Stimulated activated naive B cell treated with anti-CD40 and anti-IgM and Interleukin-4, amounts not matched to agents 10 μg/mL and 1 μg/mL and 100 μg/mL, for 72 hours (primary cell): Measurements from ENCODE around the gene SPATS2.

Experiments used
- ATAC-seq, 2 donors: fragments of 150-1000 bp; cut with Tn5 transposase; replicated peaks; 2 replicates each; pipeline ENCODE4 v1.10.0; 2021; ENCODE audit warnings: moderate library complexity in 1 of 2
- DNase-seq: peaks from one replicate; pipeline ENCODE4 v3.0.0; 2021
- H3K27ac Mint-ChIP-seq: one replicate; pipeline ENCODE4 v1.8.0; 2022; ENCODE audit warnings: mild to moderate bottlenecking, mixed read lengths
- H3K27me3 Mint-ChIP-seq, 2 donors: one replicate each; pipeline ENCODE4 v1.8.0; 2022; ENCODE audit warnings: mixed read lengths in 2 of 2
- H3K36me3 Mint-ChIP-seq, 2 donors: one replicate each; pipeline ENCODE4 v1.8.0; 2022; ENCODE audit warnings: mixed read lengths in 2 of 2, mild to moderate bottlenecking in 1 of 2
- H3K4me1 Mint-ChIP-seq, 2 donors: one replicate each; pipeline ENCODE4 v1.8.0; 2022; ENCODE audit warnings: mixed read lengths in 2 of 2, mild to moderate bottlenecking in 1 of 2
- H3K4me3 Mint-ChIP-seq, 2 donors: one replicate each; pipeline ENCODE4 v1.8.0; 2022; ENCODE audit warnings: mild to moderate bottlenecking in 2 of 2, mixed read lengths in 2 of 2, moderate library complexity in 1 of 2
- H3K9me3 Mint-ChIP-seq, 2 donors: one replicate each; pipeline ENCODE4 v1.8.0; 2022; ENCODE audit warnings: mixed read lengths in 2 of 2, mild to moderate bottlenecking in 1 of 2

The SPATS2 gene

DNA sequence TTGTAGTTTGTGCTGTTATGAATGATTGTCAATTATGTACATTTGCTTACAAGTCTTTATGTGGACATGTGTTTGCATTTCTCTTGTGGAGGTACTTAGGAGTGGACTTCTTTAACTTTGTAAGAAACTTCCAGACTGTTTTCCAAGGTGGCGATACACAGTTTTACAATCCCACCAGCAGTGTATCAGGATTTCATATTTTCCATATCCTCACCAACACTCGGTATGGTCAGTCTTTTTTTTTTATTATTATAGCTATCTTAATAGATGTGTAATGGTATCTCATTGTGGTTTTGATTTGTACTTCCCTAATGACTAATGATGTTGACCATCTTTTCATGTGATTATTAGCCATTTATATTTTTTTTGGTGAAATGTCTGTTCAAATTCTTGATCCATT lies 97.9 kb downstream of the SPATS2 start:
- H3K36me3 Mint-ChIP-seq = peaks cover 7 to 11% of the 10 kb centered on the region in 2 donors
- no peak for DNase-seq
- no peaks in the 10 kb centered on the region for H3K4me1 Mint-ChIP-seq
- no peaks in the 10 kb centered on the region for H3K9me3 Mint-ChIP-seq
- H3K27me3 Mint-ChIP-seq = no peaks in the 10 kb centered on the region
- no peak overlapping the region for H3K4me3 Mint-ChIP-seq
- H3K27ac Mint-ChIP-seq = no peak overlapping the region
- no peak for ATAC-seq

DNA sequence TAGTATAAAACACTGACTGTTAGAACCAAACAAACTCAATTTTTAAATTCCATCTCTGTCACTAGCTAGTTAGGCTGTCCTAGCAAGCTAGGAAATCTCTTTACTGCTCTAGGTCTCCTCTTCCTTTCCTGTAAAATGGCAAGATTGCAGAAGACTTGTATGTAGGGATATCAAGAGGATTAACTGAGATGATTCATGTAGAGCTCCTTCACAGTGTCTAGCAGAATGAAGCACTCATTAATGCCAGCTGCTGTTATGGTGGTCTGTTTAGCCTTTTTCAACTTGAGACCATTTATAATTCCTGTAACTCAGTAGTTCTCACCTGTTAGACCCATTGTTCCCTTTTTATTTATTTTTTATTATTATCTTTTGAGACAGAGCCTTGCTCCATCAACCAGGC lies 103.7 kb downstream of the SPATS2 start:
- H3K4me1 Mint-ChIP-seq = no peaks in the 10 kb centered on the region
- peaks cover 4 to 7% of the 10 kb centered on the region in 2 donors for H3K36me3 Mint-ChIP-seq
- H3K9me3 Mint-ChIP-seq = no peaks in the 10 kb centered on the region
- no peak for ATAC-seq
- no peak for DNase-seq
- H3K27me3 Mint-ChIP-seq = no peaks in the 10 kb centered on the region
- no peak overlapping the region for H3K27ac Mint-ChIP-seq
- H3K4me3 Mint-ChIP-seq = no peak overlapping the region

DNA sequence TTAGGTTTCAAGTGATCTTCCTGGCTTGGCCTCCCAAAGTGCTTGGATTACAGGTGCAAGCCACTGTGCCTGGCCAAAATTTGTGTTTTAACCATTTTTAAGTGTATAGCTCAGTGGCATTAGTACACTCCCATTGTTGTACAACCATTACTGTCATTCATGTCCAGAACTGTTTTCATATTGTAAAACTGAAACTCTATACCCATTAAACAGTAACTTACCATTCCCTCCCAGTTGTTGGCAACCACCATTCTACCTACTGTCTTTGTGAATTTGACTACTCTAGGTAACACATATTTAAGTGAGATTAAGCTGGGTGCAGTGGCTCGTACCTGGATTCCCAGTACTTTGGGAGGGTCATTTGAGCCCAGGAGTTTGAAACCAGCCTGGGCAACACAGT lies 104.3 kb downstream of the SPATS2 start:
- H3K27me3 Mint-ChIP-seq = no peaks in the 10 kb centered on the region
- no peak overlapping the region for H3K4me3 Mint-ChIP-seq
- no peak for DNase-seq
- no peak overlapping the region for H3K27ac Mint-ChIP-seq
- ATAC-seq = no peak
- peaks cover 0 to 2% of the 10 kb centered on the region in 2 donors for H3K4me1 Mint-ChIP-seq
- no peaks in the 10 kb centered on the region for H3K9me3 Mint-ChIP-seq
- H3K36me3 Mint-ChIP-seq = peaks cover 7 to 11% of the 10 kb centered on the region in 2 donors

DNA sequence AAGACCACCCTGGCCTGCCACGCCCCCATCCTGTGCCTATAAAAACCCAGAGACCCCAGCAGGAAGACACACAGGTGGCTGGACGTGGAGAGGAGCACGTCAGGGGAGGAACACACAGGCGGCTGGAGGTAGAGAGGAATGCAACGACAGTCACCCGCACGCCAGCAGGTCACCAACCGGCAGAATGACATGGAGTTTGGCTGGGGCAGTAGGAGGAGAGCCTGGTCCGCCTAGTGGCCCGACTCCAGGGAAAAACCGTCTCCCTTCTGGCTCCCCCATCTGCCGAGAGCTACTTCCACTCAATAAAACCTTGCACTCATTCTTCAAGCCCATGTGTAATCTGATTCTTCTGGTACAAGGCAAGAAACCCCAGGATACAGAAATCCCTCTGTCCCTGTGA lies 108.8 kb downstream of the SPATS2 start:
- DNase-seq (no peak), ATAC-seq (no peak)
- H3K4me3 Mint-ChIP-seq = no peak overlapping the region
- H3K4me1 Mint-ChIP-seq = peaks cover 0 to 2% of the 10 kb centered on the region in 2 donors
- no peaks in the 10 kb centered on the region for H3K27me3 Mint-ChIP-seq
- no peaks in the 10 kb centered on the region for H3K9me3 Mint-ChIP-seq
- no peak overlapping the region for H3K27ac Mint-ChIP-seq
- H3K36me3 Mint-ChIP-seq = peaks cover 3 to 12% of the 10 kb centered on the region in 2 donors

DNA sequence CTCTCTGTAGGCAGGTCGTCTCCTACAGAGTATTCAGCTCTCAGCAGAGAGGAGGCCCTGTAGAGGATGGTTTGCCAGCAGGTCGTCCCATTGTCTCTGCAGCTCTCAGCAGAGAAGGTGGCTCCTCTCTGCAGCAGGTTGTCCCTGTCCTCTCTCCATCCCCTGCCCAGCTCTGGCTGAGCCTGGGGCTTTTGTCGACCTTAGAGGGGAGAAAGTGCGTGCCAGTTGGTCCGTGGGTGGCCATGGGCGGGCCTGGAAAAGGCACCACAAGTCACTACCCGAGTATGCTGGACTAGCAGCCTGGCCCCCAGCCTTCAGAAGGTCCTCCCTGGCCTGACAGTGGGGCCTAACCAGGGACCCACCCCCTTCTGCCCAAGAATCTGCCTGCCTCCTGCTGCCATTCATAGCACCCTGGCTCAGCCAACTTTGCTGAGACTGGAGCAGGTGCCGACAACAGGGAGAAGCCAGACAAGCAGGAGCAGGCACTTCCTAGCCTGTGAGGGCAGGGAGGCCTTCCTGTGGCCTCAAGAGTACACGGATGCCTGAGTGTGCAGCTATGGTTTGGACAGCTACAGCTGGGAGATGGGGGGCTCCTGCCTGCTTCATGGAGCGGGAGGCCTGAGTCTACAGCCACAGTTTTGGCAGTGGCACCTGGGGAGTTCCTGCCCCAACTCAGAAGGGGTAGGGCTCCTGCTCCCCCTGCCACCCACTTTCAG lies 111.8 kb downstream of the SPATS2 start:
- ATAC-seq = no peak
- no peaks in the 10 kb centered on the region for H3K27me3 Mint-ChIP-seq
- H3K36me3 Mint-ChIP-seq = peaks cover 3 to 12% of the 10 kb centered on the region in 2 donors
- no peaks in the 10 kb centered on the region for H3K9me3 Mint-ChIP-seq
- no peak for DNase-seq
- H3K4me1 Mint-ChIP-seq = peaks cover 5% of the 10 kb centered on the region in 2 donors
- H3K4me3 Mint-ChIP-seq = no peak overlapping the region
- H3K27ac Mint-ChIP-seq = no peak overlapping the region

DNA sequence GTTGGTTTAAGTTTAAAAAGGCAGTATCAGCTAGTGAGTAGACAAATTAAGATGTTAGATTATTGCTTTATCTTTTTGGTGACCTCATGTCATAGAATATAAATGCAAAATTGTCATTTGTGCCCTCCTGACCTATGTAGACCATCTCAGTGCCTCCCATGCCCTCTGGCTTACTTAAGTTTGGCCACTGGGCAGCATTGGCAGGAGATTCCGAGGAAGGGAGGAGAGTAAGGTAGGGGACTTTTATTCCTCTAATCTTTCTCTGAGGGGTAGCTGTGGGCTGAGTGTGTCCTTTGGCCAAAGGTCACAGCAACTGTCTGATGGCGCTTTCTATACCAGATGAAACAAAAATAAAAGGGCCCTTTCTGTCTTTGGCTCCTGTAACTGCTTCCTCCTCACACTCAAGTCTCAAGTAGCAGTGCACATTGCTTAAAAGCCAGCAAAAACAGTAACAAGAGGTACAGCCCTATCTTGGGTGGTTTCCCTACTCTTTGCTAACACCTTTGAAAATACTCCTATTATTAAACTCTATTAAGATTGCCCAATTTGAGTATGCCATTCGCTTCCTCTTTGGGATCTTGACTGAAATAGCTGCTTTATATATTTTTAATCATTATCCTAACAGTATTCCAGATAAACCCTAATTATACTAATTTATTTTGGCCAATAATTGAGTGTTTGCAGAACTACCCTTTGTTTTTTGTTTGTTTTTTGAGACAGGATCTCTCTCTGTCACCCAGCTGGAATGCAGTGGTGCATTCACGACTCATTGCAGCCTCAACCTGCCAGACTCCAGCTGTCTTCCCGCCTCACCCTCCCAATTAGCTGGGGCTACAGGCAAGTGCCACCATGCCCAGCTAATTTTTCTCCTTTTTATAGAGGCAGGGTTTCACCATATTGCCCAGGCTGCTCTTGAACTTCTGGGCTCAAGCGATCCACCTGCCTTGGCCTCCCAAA lies 115.1 kb downstream of the SPATS2 start:
- Mint-ChIP-seq H3K27me3 (no peaks in the 10 kb centered on the region), H3K9me3 (no peaks in the 10 kb centered on the region), H3K4me1 (peaks cover 3 to 10% of the 10 kb centered on the region in 2 donors), H3K36me3 (peaks cover 6 to 7% of the 10 kb centered on the region in 2 donors), H3K27ac (no peak overlapping the region), H3K4me3 (no peak overlapping the region)
- peak; percentile 68 to 83 for ATAC-seq
- no peak for DNase-seq

DNA sequence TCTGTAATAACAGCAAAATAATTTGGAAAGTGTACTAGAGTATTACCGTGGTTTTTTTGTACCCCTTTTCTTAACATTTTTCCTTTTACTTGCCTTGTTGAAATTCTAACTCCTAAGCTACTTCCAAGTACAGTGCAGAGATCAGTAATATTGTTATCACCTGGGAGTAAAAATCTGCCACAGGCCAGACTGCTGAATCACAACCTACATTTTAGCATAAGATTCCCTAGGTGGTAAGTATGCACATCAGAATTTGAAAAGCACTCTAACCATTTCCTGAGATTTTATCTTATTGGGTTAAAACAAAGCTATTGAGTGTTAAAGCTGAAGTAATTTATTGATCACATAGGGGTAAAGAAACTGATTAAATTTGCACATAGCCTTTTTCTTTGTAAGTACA lies 116.4 kb downstream of the SPATS2 start:
- H3K9me3 Mint-ChIP-seq = no peaks in the 10 kb centered on the region
- peaks cover 7 to 8% of the 10 kb centered on the region in 2 donors for H3K36me3 Mint-ChIP-seq
- DNase-seq = no peak
- no peak overlapping the region for H3K4me3 Mint-ChIP-seq
- H3K27ac Mint-ChIP-seq = no peak overlapping the region
- peaks cover 9 to 18% of the 10 kb centered on the region in 2 donors for H3K4me1 Mint-ChIP-seq
- H3K27me3 Mint-ChIP-seq = no peaks in the 10 kb centered on the region
- no peak for ATAC-seq

DNA sequence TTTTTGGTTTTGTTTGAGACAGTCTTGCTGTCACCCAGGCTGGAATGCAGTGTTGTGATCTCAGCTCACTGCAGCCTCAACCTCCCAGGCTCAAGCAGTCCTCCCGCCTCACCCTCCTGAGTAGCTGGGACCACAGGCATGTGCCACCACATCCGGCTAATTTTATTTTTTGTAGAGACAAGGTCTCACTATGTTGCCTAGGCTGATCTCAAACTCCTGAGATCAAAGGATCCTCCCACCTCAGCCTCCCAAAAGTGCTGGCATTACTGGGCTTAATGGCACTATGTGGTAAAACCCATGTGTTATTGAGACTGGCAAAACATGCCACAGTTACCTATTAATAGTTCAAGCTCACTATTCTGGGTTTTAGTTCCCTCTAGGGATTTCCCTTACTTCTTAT lies 120.3 kb downstream of the SPATS2 start:
- Mint-ChIP-seq H3K36me3 (peaks cover 15 to 18% of the 10 kb centered on the region in 2 donors), H3K27me3 (no peaks in the 10 kb centered on the region), H3K4me1 (peaks cover 9 to 12% of the 10 kb centered on the region in 2 donors), H3K27ac (no peak overlapping the region), H3K4me3 (no peak overlapping the region), H3K9me3 (no peaks in the 10 kb centered on the region)
- peak; percentile 25 to 51 for ATAC-seq
- no peak for DNase-seq

DNA sequence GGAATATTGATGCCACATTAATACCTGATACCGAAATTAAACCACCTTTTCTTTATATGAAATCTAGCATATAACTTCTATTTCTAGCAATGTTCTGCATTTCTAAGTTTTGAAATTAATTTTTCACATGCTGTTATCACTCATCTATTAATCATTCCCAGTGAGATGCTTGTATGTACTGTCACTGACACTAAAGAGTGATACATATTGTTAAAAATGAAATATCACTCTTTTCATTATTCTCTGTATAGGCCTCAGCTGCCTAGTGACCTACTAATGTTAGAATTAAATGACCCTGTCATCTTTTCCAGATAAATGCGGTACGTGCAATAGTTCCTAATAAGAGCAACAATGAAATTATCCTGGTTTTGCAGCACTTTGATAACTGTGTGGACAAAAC lies 121.9 kb downstream of the SPATS2 start:
- H3K4me1 Mint-ChIP-seq = peaks cover 6 to 12% of the 10 kb centered on the region in 2 donors
- no peak overlapping the region for H3K4me3 Mint-ChIP-seq
- peaks cover 15 to 19% of the 10 kb centered on the region in 2 donors for H3K36me3 Mint-ChIP-seq
- H3K27me3 Mint-ChIP-seq = no peaks in the 10 kb centered on the region
- ATAC-seq (no peak), DNase-seq (no peak)
- H3K9me3 Mint-ChIP-seq = no peaks in the 10 kb centered on the region
- no peak overlapping the region for H3K27ac Mint-ChIP-seq

DNA sequence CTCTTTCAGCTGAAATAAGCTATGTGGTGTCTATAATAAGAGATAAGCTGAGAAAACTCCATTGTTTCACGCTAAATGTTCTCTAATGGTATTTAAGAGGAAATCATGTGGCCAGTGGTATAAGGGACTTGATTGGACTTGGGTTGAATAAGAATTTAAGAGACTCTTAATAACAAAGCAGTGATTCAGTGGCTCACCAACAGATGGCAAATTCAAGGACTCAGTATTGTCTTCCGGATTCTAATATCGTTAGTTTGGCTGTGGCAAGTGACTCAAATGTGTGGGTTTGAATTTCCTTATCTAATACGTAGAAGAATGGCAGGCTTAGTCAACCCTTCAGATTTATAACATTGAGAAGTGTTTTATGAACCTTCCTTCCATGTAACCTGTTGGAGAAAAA lies 122.5 kb downstream of the SPATS2 start:
- H3K27ac Mint-ChIP-seq = no peak overlapping the region
- H3K36me3 Mint-ChIP-seq = peaks cover 15 to 19% of the 10 kb centered on the region in 2 donors

DNA sequence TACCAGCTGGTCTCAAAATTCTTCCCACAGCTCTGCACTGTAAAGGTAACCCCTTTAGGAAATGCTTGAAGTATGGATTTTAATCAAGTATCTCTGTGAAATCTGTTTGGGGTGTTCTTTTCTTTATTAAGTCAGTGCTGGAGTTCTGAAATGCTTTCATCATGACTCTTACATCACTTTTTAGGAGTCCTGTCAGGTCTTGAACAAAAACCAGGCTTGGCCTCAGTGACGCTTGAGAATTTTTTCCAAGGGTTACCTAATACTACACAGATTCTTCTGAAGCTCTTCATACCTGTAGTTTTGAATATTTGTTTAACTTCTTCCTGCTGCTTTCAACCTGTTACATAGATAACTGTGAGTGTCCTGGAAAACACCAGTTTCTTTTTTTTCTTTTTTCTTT lies 124.6 kb downstream of the SPATS2 start:
- ATAC-seq (no peak), DNase-seq (no peak)
- Mint-ChIP-seq H3K4me1 (peaks cover 6 to 12% of the 10 kb centered on the region in 2 donors), H3K9me3 (no peaks in the 10 kb centered on the region), H3K27me3 (no peaks in the 10 kb centered on the region), H3K4me3 (no peak overlapping the region), H3K36me3 (peaks cover 8 to 24% of the 10 kb centered on the region in 2 donors), H3K27ac (no peak overlapping the region)

More for the DNA sequence above, 122.5 kb downstream of the SPATS2 start:
- no peak for DNase-seq
- no peak for ATAC-seq
- H3K9me3 Mint-ChIP-seq = no peaks in the 10 kb centered on the region
- no peaks in the 10 kb centered on the region for H3K27me3 Mint-ChIP-seq
- H3K4me3 Mint-ChIP-seq = no peak overlapping the region
- H3K4me1 Mint-ChIP-seq = peaks cover 6 to 12% of the 10 kb centered on the region in 2 donors

DNA sequence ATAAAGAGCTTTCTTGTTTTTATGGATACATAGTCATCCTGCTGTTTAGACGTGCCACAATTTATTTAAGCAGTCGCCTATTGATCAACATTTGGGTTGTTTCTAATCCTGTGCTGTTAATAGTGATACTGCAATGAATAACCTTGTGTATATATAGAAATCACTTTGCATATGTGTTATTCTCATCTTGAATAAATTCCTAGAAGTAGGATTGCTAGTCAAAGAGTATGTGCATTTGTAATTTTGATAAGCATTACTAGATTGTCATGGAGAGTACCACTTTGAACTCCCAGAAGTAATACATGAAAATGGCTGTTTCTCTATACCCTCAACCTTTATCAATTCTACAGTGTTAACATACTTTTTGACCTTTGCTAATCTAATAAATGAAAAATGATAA lies 126.6 kb downstream of the SPATS2 start:
- DNase-seq (no peak), ATAC-seq (no peak)
- Mint-ChIP-seq H3K27ac (no peak overlapping the region), H3K4me3 (no peak overlapping the region), H3K4me1 (no peaks in the 10 kb centered on the region), H3K36me3 (peaks cover 7 to 34% of the 10 kb centered on the region in 2 donors), H3K9me3 (no peaks in the 10 kb centered on the region), H3K27me3 (no peaks in the 10 kb centered on the region)

DNA sequence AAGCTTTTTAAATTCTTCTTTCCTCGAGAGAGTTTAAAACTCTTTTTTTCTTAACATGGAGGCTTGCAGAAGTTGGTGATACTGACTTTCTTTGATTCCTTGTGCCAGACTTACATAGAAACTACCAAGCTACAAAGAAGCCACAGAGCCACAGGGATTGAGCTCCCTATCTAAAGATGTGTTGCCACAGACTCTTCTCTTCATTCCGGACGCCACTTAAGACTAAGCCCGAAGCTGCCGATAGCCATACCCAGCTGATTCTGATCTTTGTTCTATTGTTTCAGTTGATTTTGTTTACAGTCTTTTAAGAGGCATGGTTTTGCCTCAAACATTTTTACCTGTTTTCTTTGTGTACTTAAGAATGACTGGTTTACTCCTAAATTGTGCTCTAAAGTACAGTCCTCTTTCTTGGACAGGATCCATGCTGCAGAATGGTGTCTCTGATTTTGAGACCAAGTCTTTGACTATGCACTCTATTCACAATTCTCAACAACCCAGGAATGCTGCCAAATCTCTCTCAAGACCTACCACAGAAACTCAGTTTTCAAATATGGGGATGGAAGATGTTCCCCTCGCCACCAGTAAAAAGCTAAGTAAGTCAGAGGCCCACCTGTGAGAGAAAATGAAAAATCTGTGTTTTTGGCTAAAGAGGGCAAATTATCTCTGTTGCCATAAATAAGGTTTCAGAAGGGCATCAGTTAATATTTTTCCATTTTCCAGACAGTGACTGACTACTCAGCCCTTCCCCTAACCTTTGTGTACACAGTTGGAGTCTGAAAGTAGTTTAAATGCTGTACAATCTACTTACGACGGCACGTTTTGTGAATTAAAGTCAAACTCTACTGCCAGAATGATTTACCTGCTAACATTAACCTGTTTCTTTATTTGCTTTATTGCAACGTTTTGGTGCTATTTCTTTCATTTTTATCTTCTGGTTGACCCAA lies 129.4 kb downstream of the SPATS2 start:
- ATAC-seq (no peak), DNase-seq (no peak)
- Mint-ChIP-seq H3K27ac (no peak overlapping the region), H3K4me3 (no peak overlapping the region), H3K4me1 (peaks cover 0 to under 1% of the 10 kb centered on the region in 2 donors), H3K36me3 (peaks cover 9 to 43% of the 10 kb centered on the region in 2 donors), H3K9me3 (no peaks in the 10 kb centered on the region), H3K27me3 (no peaks in the 10 kb centered on the region)

DNA sequence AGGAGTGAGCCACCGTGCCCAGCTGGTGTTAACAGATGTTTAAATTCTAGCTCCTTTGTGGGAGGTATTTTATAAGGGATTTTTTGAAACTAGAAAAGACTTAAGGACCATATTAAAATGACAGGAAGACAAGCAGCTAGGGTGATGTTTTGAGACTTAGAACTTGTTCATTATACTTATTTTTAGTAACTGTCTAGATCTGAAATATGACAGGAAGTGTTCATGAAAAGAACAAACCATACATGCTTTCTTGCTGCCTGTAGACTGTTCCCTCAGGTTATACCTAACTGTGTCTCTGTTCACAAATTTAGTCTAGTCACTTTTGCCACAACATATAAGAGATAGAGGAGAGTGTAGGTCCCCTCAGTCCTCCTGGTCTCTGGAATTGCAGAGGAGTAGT lies 134.6 kb downstream of the SPATS2 start:
- H3K9me3 Mint-ChIP-seq = no peaks in the 10 kb centered on the region
- DNase-seq (no peak), ATAC-seq (no peak)
- no peaks in the 10 kb centered on the region for H3K27me3 Mint-ChIP-seq
- H3K4me3 Mint-ChIP-seq = no peak overlapping the region
- peaks cover 16 to 38% of the 10 kb centered on the region in 2 donors for H3K36me3 Mint-ChIP-seq
- no peak overlapping the region for H3K27ac Mint-ChIP-seq
- peaks cover 0 to 2% of the 10 kb centered on the region in 2 donors for H3K4me1 Mint-ChIP-seq
